Activated naive CD8-positive, alpha-beta T cell treated with anti-CD3 and anti-CD28 coated beads, Interleukin-2, amount 10 ng/mL, durations not matched to agents 7 days and 5 days (primary cell): ENCODE data around the gene SMIM45. TPM values are rescaled to one million over a fixed set of nuclear protein-coding genes. Genes with fewer than 3 reads are reported as not detected.

ENCODE experiments used
- ATAC-seq: fragments of 150-1000 bp; cut with Tn5 transposase; one replicate; pipeline ENCODE4 v1.10.0; 2021; ENCODE audit warnings: low read depth, moderate library complexity
- POLR2A ChIA-PET: fragments of 350-600 bp; sonication (Branson Sonifier 250); formaldehyde crosslinking; loops from one replicate; lab custom pipeline; 2021; ENCODE audit warnings: antibody characterized with exemption; lab: Charles Lee
- DNase-seq: peaks from one replicate; pipeline ENCODE4 v3.0.0; 2021
- H3K27ac Mint-ChIP-seq: one replicate; pipeline ENCODE4 v1.8.0; 2022; ENCODE audit warnings: mild to moderate bottlenecking, mixed read lengths
- H3K27me3 Mint-ChIP-seq: one replicate; pipeline ENCODE4 v1.8.0; 2022; ENCODE audit warnings: mild to moderate bottlenecking, moderate library complexity, mixed read lengths
- H3K36me3 Mint-ChIP-seq: one replicate; pipeline ENCODE4 v1.8.0; 2021; ENCODE audit warnings: mild to moderate bottlenecking, mixed read lengths
- H3K4me1 Mint-ChIP-seq: one replicate; pipeline ENCODE4 v1.8.0; 2021; ENCODE audit warnings: mixed read lengths
- H3K4me3 Mint-ChIP-seq: one replicate; pipeline ENCODE4 v1.8.0; 2022; ENCODE audit warnings: mild to moderate bottlenecking, moderate library complexity, mixed read lengths
- H3K9me3 Mint-ChIP-seq: one replicate; pipeline ENCODE4 v1.8.0; 2021; ENCODE audit warnings: mixed read lengths
- total RNA-seq, 2 experiments: library from RNA; stranded (reverse); gene quantifications; one replicate each; pipeline ENCODE4 v1.2.3, GENCODE V29; 2021

SMIM45 gene

DNA sequence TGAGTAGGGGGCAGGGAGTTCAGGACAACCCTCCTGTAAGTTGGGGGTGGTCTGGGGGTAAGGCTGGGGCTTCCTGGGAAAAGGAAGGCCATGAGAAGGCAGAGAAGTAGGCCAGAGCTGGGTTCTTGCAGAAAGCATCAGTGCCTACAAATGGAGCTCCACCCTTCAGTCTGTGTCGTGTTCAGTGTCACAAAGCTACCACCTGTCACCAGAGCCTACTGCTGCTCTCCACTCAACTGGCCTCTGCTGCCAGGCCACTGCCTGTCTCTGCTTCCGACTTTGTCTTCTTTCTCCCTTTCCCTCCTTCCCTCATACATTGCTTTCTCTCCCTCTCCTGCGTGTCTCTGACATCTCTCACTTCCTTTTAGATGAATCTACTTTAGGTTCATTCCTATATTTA lies 43.3 kb downstream of the SMIM45 start:
- ATAC-seq (no peak), DNase-seq (no peak)
- Mint-ChIP-seq H3K4me3 (no peak overlapping the region), H3K36me3 (peaks cover 4% of the 10 kb centered on the region), H3K9me3 (peaks cover 3% of the 10 kb centered on the region), H3K27me3 (peaks cover 20% of the 10 kb centered on the region), H3K27ac (peak overlapping the region; percentile 37), H3K4me1 (peaks cover 20% of the 10 kb centered on the region)
- POLR2A ChIA-PET: no interaction called here

DNA sequence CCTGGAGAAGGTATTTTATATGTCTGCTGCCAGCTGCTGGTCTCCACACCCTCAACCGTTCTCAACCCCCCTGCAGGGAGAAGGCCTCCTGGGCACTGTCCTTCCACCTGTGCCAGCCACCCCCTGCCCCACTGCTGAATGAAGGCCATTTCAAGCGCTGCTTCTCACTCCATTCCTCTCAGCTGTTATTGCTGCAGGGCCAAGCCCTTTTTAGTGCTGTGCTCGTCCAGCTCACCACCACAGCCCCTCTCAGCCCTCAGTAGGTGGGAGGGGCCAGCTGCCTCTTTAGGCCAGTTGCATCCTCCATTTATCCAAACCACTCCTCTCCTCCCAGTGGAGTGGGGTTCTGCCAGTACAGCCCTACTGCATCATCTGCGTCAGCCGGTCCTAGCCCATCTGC lies 44.9 kb downstream of the SMIM45 start:
- ATAC-seq (no peak), DNase-seq (no peak)
- Mint-ChIP-seq H3K9me3 (peaks cover 3% of the 10 kb centered on the region), H3K36me3 (peaks cover 8% of the 10 kb centered on the region), H3K4me3 (no peak overlapping the region), H3K27me3 (peaks cover 20% of the 10 kb centered on the region), H3K27ac (no peak overlapping the region), H3K4me1 (peaks cover 22% of the 10 kb centered on the region)
- POLR2A ChIA-PET: no interaction called here

DNA sequence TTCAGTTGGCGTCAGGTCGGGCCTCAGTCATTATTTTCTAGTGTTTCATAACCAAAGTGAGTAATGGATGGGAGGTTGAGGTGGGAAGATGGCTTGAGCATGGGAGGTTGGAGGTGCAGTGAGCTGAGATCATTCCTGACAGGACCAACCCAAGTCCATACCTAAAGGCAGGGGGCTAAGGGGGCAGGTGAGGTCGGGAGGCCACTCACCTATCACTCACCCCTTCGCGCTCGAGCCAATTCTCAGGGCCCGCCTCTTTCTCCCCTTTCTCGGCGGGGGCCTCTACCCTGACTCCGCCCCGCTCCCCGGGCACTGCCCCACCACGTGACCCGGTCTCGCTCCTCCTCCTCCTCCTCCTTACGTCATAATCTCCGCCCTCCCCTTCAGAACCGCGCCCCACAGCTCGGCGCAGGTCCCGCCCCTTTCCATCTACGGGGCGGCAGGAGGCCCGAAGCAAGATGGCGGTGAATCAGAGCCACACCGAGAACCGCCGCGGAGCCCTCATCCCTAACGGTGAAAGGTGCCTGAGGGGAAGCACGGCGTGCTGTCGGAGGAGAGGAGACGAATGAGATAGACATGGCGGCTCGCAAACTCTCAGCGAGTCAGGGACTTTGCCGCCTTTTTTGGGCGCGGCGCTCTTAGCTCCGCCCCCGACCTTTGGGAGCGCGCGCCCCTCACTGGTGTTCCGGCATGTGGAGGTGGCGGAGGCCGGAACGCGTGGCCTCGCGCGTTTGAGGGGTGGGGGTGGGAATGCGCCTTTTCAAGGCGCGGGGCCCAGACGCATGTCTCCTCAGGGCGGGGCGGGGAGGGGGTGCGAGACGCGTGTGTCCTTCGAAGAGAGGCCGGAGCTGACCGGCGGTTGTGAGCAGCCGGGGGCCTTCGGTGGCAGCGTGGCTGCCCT lies 46.7 kb downstream of the SMIM45 start, which contains the start of gene WBP2NL:
Gene WBP2NL (plus strand): TSS at position 428 of the 901 bp plus-strand sequence. CDS start 31 bp downstream, at position 459.
- Mint-ChIP-seq H3K36me3 (peaks cover 10% of the 10 kb centered on the region), H3K27me3 (peaks cover 23% of the 10 kb centered on the region), H3K9me3 (peaks cover 5% of the 10 kb centered on the region), H3K4me3 (peak within 1 kb of the TSS; percentile 94), H3K27ac (peak within 1 kb of the TSS; percentile 97), H3K4me1 (peaks cover 22% of the 10 kb centered on the region)
- ATAC-seq (peak; percentile 85), DNase-seq (peak; percentile 87)
- POLR2A ChIA-PET: interaction anchor here (0.8 to 1.5 kb wide), 7 partner anchors 33 to 445 kb away, joined by 3 to 13 read pairs (median 5); partner anchors contain the start of genes CENPM, NAGA and SMDT1

DNA sequence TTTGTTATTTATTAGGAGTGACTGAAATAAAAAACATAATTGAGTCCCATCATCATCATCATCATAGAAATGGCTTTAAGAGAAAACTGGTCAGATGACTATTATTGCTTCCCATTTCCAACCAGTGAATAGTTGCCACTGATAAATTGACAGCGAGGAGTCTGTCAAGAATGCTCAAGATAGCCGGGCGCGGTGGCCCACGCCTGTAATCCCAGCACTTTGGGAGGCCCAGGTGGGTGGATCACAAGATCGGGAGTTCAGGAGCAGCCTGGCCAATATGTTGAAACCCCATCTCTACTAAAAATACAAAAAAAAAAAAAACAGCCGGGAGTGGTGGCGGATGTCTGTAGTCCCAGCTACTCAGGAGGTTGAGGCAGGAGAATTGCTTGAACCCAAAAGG lies 48.5 kb downstream of the SMIM45 start:
- POLR2A ChIA-PET: no interaction called here
- Mint-ChIP-seq H3K36me3 (peaks cover 10% of the 10 kb centered on the region), H3K4me1 (peaks cover 14% of the 10 kb centered on the region), H3K4me3 (no peak overlapping the region), H3K9me3 (peaks cover 5% of the 10 kb centered on the region), H3K27me3 (peaks cover 18% of the 10 kb centered on the region), H3K27ac (no peak overlapping the region)
- DNase-seq (no peak), ATAC-seq (no peak)

DNA sequence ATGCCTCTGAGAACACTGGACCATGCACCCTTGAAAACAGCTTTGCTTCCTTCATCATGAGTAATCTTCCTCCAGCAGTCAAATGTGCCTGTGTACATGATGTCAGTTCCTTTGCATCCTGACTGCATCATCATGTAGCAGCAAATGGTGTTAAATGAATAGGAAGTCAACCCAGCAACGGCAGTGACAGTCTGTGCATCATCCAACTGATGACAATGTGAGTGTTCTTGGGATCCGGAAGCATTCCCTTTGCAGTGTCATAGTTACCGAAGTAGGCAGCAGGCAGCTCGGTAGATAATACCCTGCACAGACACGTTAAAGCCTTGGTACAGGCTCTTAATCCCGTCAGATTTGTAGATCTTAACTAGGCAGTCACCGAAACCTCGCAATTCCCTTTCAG lies 49.2 kb downstream of the SMIM45 start:
- POLR2A ChIA-PET: interaction anchor here (0.6 kb wide), 1 partner anchor 69 kb away, joined by 3 read pairs; no protein-coding TSS in a partner anchor
- H3K27ac Mint-ChIP-seq: no peak overlapping the region

DNA sequence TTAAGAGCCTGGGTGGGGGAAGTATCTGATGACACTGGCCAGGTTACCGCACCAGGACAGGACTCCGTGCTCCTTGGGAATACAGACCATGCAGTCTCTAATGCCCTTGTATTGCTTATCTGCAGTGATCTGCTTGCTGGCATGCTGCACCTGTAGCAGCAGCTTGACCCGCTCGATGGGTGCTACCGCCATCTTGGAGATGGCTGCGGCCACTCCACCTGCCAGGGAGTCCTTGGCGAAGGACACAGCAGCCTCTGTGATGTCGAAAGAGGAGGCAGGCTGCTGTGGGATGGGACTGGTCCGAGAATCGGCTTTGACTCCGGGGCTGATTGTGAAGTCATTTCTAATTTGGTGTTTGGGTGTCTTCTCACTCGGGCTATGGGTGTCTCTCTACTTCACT lies 49.8 kb downstream of the SMIM45 start:
- Mint-ChIP-seq H3K27ac (no peak overlapping the region), H3K4me3 (no peak overlapping the region), H3K9me3 (peaks cover 5% of the 10 kb centered on the region), H3K36me3 (peaks cover 10% of the 10 kb centered on the region), H3K4me1 (peaks cover 17% of the 10 kb centered on the region), H3K27me3 (peaks cover 14% of the 10 kb centered on the region)
- DNase-seq (no peak), ATAC-seq (no peak)
- POLR2A ChIA-PET: no interaction called here

More for the DNA sequence above, 49.2 kb downstream of the SMIM45 start:
- Mint-ChIP-seq H3K4me1 (peaks cover 17% of the 10 kb centered on the region), H3K36me3 (peaks cover 10% of the 10 kb centered on the region), H3K27me3 (peaks cover 15% of the 10 kb centered on the region), H3K9me3 (peaks cover 5% of the 10 kb centered on the region), H3K4me3 (no peak overlapping the region)
- DNase-seq (no peak), ATAC-seq (no peak)

DNA sequence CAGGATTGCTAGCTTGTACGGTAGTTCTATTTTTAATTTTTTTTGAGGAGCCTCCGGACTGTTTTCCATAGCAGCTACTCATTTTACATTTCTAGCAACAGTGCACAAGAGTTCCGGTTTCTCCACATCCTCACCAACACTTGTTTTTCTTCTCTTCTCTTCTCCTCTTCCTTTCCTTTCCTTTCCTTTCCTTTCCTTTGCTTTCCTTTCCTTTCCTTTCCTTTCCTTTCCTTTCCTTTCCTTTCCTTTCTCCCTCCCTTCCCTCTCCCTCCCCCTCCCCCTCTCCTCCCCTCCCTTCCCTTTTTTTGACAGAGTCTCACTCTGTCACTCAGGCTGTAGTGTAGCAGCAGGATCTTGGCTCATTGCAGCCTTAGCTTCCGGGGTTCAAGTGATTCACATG lies 56.0 kb downstream of the SMIM45 start:
- H3K4me1 Mint-ChIP-seq: peaks cover 4% of the 10 kb centered on the region
- H3K27ac Mint-ChIP-seq: no peak overlapping the region
- H3K36me3 Mint-ChIP-seq: peaks cover 1% of the 10 kb centered on the region
- POLR2A ChIA-PET: no interaction called here
- DNase-seq (no peak), ATAC-seq (no peak)
- H3K27me3 Mint-ChIP-seq: peaks cover 19% of the 10 kb centered on the region
- H3K9me3 Mint-ChIP-seq: peaks cover 9% of the 10 kb centered on the region
- no peak overlapping the region for H3K4me3 Mint-ChIP-seq

Other genes starting within 250 kb of the SMIM45 start
- gene CCDC134, start 151.5 kb upstream of the SMIM45 start, total RNA-seq: 10 to 100 TPM; 28.2 to 29.2 TPM
- gene SREBF2, start 119.0 kb upstream of the SMIM45 start, total RNA-seq: 100 to 1,000 TPM; 108 to 109 TPM
- not detected for gene SHISA8, start 37.1 kb upstream of the SMIM45 start, total RNA-seq
- gene TNFRSF13C, start 25.3 kb upstream of the SMIM45 start, total RNA-seq: 10 to 100 TPM in 1 of 2 experiments, 1 to 10 TPM in 1; 9.9 to 10.1 TPM
- gene CENPM, start 5.0 kb upstream of the SMIM45 start, total RNA-seq: 10 to 100 TPM; 45.4 to 53.2 TPM
- gene SEPTIN3, start 17.3 kb downstream of the SMIM45 start, total RNA-seq: under 1 TPM; 0.31 to 0.42 TPM
- 1 to 10 TPM; 2.4 to 2.6 TPM for gene WBP2NL, start 46.6 kb downstream of the SMIM45 start, total RNA-seq
- 10 to 100 TPM; 15.9 to 18.4 TPM for gene NAGA, start 118.7 kb downstream of the SMIM45 start, total RNA-seq
- gene PHETA2, start 122.1 kb downstream of the SMIM45 start, total RNA-seq: 1 to 10 TPM; 2.8 to 3.3 TPM
- 10 to 100 TPM; 82.1 to 84.9 TPM for gene SMDT1, start 127.5 kb downstream of the SMIM45 start, total RNA-seq
- gene NDUFA6, start 138.6 kb downstream of the SMIM45 start, total RNA-seq: 10 to 100 TPM; 69.0 to 73.5 TPM
- gene CYP2D6, start 178.7 kb downstream of the SMIM45 start, total RNA-seq: 1 to 10 TPM; 3.7 to 4.4 TPM